OCI-LY7 (cell line): Measurements from ENCODE around the gene ITGA3. TPM values are rescaled to one million over a fixed set of nuclear protein-coding genes. Genes with fewer than 3 reads are reported as not detected.

Source experiments
- BruUV-seq: library from RNA; stranded (reverse); fragments of 400-500 nt; replicated peaks from 2 replicates; lab custom pipeline; 2021; lab: Mats Ljungman, UMichigan
- CTCF ChIA-PET: fragments of 300-600 bp; sonication (Branson Sonifier 250); formaldehyde crosslinking; loops from one replicate; lab custom pipeline; 2022; ENCODE audit warnings: antibody characterized with exemption; ENCODE audit not compliant: unreplicated experiment; lab: Charles Lee
- POLR2A ChIA-PET: fragments of 300-600 bp; sonication (Branson Sonifier 250); formaldehyde crosslinking; loops from one replicate; lab custom pipeline; 2022; ENCODE audit warnings: antibody characterized with exemption; lab: Charles Lee
- DNase-seq: peaks from one replicate; pipeline ENCODE4 v3.0.0-alpha.2; 2015; ENCODE audit warnings: low spot score
- H2AFZ ChIP-seq: fragments of 200-600 bp; sonication (generic), shearing (Covaris generic); 2 replicates; pipeline ENCODE4 v1.6.1; 2014; ENCODE audit warnings: mild to moderate bottlenecking, antibody characterized with exemption, low read length, moderate library complexity
- H3K27ac ChIP-seq: fragments of 200-600 bp; sonication (generic); 2 replicates; pipeline ENCODE4 v1.5.1; 2014; ENCODE audit warnings: mixed run types, low read depth, mild to moderate bottlenecking, moderate library complexity, low read length, inconsistent platforms; ENCODE audit not compliant: poor library complexity, severe bottlenecking
- H3K36me3 ChIP-seq: fragments of 200-600 bp; sonication (generic); 2 replicates; pipeline ENCODE4 v1.6.1; 2014; ENCODE audit warnings: mild to moderate bottlenecking, antibody characterized with exemption, low read length, moderate library complexity, mixed read lengths; ENCODE audit not compliant: insufficient read depth
- H3K4me1 ChIP-seq: fragments of 200-600 bp; sonication (generic); 2 replicates; pipeline ENCODE4 v1.5.1; 2014; ENCODE audit warnings: mild to moderate bottlenecking, low read length; ENCODE audit not compliant: insufficient read depth, poor library complexity, severe bottlenecking
- H3K4me2 ChIP-seq: fragments of 200-600 bp; sonication (generic); 2 replicates; pipeline ENCODE4 v1.6.1; 2014; ENCODE audit warnings: mild to moderate bottlenecking, low read length
- H3K4me3 ChIP-seq: fragments of 200-600 bp; sonication (generic); 2 replicates; pipeline ENCODE4 v1.5.1; 2014; ENCODE audit warnings: mild to moderate bottlenecking, low read depth, low read length; ENCODE audit not compliant: poor library complexity, severe bottlenecking
- H3K79me2 ChIP-seq: fragments of 200-600 bp; sonication (generic); 2 replicates; pipeline ENCODE4 v1.6.1; 2016; ENCODE audit warnings: low read depth, mild to moderate bottlenecking, low read length, moderate library complexity, mixed read lengths; ENCODE audit not compliant: insufficient read depth
- H3K9me2 ChIP-seq: fragments of 200-600 bp; sonication (generic); 2 replicates; pipeline ENCODE4 v1.6.1; 2016; ENCODE audit warnings: mild to moderate bottlenecking, low read length, mixed read lengths; ENCODE audit not compliant: insufficient read depth
- H3K9me3 ChIP-seq: fragments of 200-600 bp; sonication (generic); 2 replicates; pipeline ENCODE4 v1.6.1; 2014; ENCODE audit warnings: mild to moderate bottlenecking, mixed run types, low read length, mixed read lengths
- H4K20me1 ChIP-seq: fragments of 200-600 bp; sonication (generic); 2 replicates; pipeline ENCODE4 v1.6.1; 2014; ENCODE audit warnings: mild to moderate bottlenecking, antibody characterized with exemption, low read length, moderate library complexity, mixed read lengths; ENCODE audit not compliant: insufficient read depth
- EZH2phosphoT487 ChIP-seq: fragments of 200-600 bp; sonication (generic); IDR thresholded peaks from 2 replicates; pipeline ENCODE4 v1.6.1; 2018; ENCODE audit warnings: low read depth, borderline replicate concordance, mild to moderate bottlenecking, mixed run types, antibody characterized with exemption, low read length, moderate library complexity, mixed read lengths
- intact Hi-C: fragments of 100-400 bp; cut with micrococcal nuclease; formaldehyde crosslinking; loops from one replicate; pipeline ENCODE4 v1.10.0; 2022; ENCODE audit not compliant: unreplicated experiment
- total RNA-seq, 2 experiments: library from RNA; depleted of rRNA in 1 of 2; stranded (reverse); fragments of >200 nt in 1 of 2; shearing (Covaris generic) in 1 of 2; gene quantifications; 2 replicates each; pipeline ENCODE4 v1.2.3, GENCODE V29; 2014 to 2022
- TF ChIP-seq, protein P1 (sequence below): fragments of 200-600 bp; sonication (generic); conservative IDR thresholded peaks from 2 replicates; pipeline ENCODE4 v1.5.1; 2014; ENCODE audit warnings: mild to moderate bottlenecking, antibody characterized with exemption, low read length, moderate library complexity, mixed read lengths

Gene ITGA3
- total RNA-seq, 2 experiments from 2014 or later = 15.2 to 30.7 TPM

DNA sequence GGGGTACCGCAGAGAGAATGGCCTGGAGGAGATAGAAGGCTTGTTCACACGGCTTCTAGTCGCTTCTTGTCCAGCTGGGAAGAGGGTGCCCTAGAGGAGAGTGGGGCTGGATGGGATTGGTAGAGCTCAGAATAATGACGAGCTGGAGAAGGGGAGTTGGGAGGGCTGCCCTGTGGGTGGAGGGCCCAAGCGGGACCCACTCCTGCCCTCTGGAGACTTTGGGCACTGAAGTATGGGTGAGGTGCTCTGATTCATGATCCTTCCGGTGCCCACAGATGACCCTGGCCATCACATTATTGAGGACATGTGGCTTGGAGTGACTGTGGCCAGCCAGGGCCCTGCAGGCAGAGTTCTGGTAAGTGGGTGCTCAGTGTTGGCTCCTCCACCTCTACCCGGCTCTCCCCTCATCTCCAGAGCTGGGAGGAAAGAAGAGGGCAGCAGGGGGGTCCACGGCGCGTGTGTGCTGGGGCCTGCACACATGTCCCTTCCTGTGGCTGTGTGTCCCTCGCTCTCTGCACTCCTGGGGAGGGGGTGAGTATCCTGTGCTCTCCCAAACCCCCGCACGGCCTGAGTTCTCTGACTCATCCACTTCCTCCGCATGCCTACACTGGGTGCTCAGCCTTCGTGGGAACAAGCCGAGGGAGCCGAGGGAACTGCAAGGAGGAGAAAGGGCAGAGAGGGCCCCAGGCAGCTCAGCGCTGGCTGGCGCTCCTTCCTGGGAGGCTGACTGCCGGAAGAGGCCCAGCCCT, 8.5 kb downstream of the ITGA3 start:
- no TSS peak for BruUV-seq
- TF ChIP-seq EZH2phosphoT487 = no peak
- TF ChIP-seq, protein P1, sequence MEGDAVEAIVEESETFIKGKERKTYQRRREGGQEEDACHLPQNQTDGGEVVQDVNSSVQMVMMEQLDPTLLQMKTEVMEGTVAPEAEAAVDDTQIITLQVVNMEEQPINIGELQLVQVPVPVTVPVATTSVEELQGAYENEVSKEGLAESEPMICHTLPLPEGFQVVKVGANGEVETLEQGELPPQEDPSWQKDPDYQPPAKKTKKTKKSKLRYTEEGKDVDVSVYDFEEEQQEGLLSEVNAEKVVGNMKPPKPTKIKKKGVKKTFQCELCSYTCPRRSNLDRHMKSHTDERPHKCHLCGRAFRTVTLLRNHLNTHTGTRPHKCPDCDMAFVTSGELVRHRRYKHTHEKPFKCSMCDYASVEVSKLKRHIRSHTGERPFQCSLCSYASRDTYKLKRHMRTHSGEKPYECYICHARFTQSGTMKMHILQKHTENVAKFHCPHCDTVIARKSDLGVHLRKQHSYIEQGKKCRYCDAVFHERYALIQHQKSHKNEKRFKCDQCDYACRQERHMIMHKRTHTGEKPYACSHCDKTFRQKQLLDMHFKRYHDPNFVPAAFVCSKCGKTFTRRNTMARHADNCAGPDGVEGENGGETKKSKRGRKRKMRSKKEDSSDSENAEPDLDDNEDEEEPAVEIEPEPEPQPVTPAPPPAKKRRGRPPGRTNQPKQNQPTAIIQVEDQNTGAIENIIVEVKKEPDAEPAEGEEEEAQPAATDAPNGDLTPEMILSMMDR = no peak
- Histone ChIP-seq H3K79me2 (no peaks in the 10 kb centered on the region), H3K9me3 (no peaks in the 10 kb centered on the region), H3K27ac (no peak overlapping the region), H3K4me1 (peaks cover 16% of the 10 kb centered on the region), H2AFZ (no peak overlapping the region), H3K36me3 (peaks cover 13% of the 10 kb centered on the region), H3K4me2 (no peak overlapping the region), H4K20me1 (no peaks in the 10 kb centered on the region), H3K4me3 (no peak overlapping the region), H3K9me2 (no peaks in the 10 kb centered on the region)
- intact Hi-C loops = no loop called here
- POLR2A ChIA-PET = no interaction called here
- DNase-seq = no peak
- CTCF ChIA-PET = no interaction called here

DNA sequence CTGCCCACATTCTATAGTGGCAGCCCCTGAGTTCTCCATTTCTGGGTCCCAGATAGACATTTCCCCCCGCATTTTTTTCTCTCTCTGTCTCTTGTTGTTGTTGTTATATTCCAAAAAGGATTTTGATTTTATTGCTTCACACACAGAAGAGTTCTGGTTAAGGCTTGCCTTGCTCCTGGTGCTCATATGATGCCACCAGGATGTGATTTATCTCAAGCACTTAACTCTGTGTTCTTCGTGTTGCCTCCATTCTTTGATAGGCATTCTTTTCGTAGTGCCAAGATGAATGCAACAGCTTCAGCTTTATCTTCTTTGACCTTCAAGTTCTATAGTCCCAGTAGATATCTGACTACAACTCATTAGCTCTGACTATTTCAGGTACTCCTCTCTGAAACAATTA, 9.1 kb downstream of the ITGA3 start:
- Histone ChIP-seq H3K4me3 (no peak overlapping the region), H3K9me2 (no peaks in the 10 kb centered on the region), H3K27ac (no peak overlapping the region), H2AFZ (no peak overlapping the region), H3K36me3 (peaks cover 20% of the 10 kb centered on the region), H3K4me2 (no peak overlapping the region), H4K20me1 (no peaks in the 10 kb centered on the region), H3K79me2 (no peaks in the 10 kb centered on the region), H3K4me1 (peaks cover 10% of the 10 kb centered on the region), H3K9me3 (no peaks in the 10 kb centered on the region)
- POLR2A ChIA-PET = no interaction called here
- no peak for DNase-seq
- no TSS peak for BruUV-seq
- intact Hi-C loops = no loop called here
- CTCF ChIA-PET = no interaction called here
- TF ChIP-seq EZH2phosphoT487 = no peak
- TF ChIP-seq, protein P1 = no peak

DNA sequence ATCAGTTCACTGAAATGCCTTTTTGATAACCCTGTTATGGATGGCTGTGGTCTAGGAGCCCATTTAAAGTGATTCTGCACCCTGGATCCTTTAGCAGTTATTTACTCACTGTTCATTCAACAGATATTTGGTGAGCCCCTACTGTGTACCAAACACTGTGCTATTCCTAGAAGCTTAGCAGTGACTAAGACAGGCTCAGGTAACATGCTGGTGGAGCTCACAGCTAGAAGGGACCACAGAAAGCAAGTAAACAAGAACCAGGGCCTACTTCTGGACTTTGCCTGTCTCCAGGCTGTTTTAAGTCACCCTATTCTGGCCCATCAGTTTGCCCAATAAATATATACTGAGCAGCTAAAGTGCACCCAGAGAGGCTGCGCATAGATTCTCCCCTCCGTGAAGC, 11.1 kb downstream of the ITGA3 start:
- Histone ChIP-seq H3K9me3 (no peaks in the 10 kb centered on the region), H3K36me3 (peaks cover 35% of the 10 kb centered on the region), H3K9me2 (no peaks in the 10 kb centered on the region), H3K4me1 (peaks cover 5% of the 10 kb centered on the region), H3K79me2 (no peaks in the 10 kb centered on the region), H3K27ac (no peak overlapping the region), H3K4me3 (no peak overlapping the region), H4K20me1 (no peaks in the 10 kb centered on the region), H2AFZ (no peak overlapping the region), H3K4me2 (no peak overlapping the region)
- ChIA-PET CTCF (no interaction called here), POLR2A (interaction anchor here (0.6 to 0.8 kb wide), 2 partner anchors 11 to 80 kb away, joined by 3 to 7 read pairs; no protein-coding TSS in a partner anchor)
- BruUV-seq = no TSS peak
- intact Hi-C loops = no loop called here
- no peak for TF ChIP-seq EZH2phosphoT487
- TF ChIP-seq, protein P1 = no peak
- DNase-seq = no peak
